AG10803 (cell line): ENCODE measurements around the gene MPPED2.

Source experiments
- DNase-seq: peaks from one replicate; pipeline ENCODE4 v3.0.0; 2010; ENCODE audit warnings: low read depth
- H3K4me3 ChIP-seq: 2 replicates; pipeline ENCODE4 v1.5.1; 2011; ENCODE audit warnings: mild to moderate bottlenecking, low read length, control low read depth
- TF ChIP-seq, protein P1 (sequence below): conservative IDR thresholded peaks from 2 replicates; pipeline ENCODE4 v1.5.1; 2011; ENCODE audit warnings: mild to moderate bottlenecking, low read length, control low read depth, inconsistent platforms

The MPPED2 gene

DNA sequence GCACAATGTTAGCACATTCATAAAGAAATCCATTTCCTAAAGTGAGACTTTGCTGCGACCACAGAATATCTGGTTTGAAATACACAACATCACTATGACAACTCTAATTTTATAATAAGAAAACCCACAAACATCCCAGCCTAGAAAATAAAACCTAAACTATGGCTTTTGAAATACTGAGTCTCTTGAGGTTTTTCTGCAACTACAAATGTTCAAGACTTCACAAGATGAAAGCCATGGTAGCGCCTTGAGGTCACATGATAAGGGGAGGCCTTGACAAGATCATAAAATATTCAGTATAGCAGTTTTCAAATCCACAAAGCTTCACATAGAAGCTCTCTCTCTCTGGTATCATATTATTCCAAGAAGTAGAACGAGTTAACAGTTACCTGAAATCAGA is 126.8 kb downstream of the MPPED2 start:
- H3K4me3 ChIP-seq = no peak overlapping the region
- no peak for DNase-seq
- TF ChIP-seq, protein P1, sequence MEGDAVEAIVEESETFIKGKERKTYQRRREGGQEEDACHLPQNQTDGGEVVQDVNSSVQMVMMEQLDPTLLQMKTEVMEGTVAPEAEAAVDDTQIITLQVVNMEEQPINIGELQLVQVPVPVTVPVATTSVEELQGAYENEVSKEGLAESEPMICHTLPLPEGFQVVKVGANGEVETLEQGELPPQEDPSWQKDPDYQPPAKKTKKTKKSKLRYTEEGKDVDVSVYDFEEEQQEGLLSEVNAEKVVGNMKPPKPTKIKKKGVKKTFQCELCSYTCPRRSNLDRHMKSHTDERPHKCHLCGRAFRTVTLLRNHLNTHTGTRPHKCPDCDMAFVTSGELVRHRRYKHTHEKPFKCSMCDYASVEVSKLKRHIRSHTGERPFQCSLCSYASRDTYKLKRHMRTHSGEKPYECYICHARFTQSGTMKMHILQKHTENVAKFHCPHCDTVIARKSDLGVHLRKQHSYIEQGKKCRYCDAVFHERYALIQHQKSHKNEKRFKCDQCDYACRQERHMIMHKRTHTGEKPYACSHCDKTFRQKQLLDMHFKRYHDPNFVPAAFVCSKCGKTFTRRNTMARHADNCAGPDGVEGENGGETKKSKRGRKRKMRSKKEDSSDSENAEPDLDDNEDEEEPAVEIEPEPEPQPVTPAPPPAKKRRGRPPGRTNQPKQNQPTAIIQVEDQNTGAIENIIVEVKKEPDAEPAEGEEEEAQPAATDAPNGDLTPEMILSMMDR = no peak

DNA sequence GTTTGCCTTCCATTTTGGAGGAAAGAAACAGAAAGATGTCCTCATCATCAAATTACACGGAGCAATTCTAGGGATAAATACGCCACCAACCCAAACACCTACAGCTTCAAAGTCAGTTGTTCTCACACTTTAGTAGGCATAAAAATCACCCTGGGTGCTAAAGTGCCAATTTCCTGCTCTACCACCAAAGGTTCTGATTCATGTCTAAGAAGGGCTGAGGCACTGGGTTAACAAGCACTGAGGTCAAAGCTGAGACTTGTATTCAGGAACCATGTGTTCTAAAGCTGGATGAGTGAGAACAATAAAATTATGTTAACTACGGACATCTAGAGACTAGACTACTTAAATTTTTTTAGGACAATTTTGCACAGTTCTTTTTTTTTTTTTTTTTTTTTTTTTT is 127.6 kb downstream of the MPPED2 start:
- H3K4me3 ChIP-seq = no peak overlapping the region
- TF ChIP-seq, protein P1 = no peak
- no peak for DNase-seq

DNA sequence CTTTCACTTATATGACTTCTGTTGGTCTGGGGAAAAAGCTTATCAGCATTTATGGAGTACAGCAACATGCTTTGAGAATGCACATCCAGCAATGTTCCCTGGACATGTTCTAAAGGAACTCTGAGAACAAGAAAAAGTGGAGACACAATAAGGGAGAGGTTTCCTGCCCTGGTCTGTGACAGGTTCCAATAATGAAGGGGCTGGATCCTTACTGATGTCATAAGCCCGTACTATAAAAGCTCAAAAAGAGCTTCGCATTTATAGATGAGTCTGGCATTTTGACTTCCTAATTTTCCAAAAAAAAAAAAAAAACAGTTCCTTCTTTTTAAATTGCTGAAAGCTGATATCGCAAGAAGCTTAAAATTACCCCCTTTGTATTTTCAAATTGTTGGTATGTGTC is 129.1 kb downstream of the MPPED2 start:
- TF ChIP-seq, protein P1 = no peak
- no peak overlapping the region for H3K4me3 ChIP-seq
- DNase-seq = no peak

DNA sequence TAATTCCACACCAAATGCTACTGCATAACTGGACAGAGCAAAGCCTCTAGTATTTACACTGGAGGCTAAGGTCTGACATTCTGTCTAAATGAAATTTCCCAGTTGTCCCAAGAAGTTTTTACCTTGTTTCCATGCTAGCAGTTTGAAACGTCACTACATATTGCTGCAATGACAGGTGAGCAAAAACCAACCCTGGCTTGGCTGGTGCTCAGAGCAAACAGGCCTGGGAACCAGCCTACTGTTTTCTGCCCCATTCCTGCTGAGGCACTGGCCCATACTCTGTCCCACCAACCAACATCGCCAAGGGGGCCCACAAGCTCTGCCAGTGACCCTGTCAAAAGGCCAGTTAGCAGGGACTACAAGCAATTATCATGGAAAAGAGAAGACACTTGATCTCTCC is 131.1 kb downstream of the MPPED2 start:
- no peak overlapping the region for H3K4me3 ChIP-seq
- TF ChIP-seq, protein P1 = no peak
- no peak for DNase-seq

DNA sequence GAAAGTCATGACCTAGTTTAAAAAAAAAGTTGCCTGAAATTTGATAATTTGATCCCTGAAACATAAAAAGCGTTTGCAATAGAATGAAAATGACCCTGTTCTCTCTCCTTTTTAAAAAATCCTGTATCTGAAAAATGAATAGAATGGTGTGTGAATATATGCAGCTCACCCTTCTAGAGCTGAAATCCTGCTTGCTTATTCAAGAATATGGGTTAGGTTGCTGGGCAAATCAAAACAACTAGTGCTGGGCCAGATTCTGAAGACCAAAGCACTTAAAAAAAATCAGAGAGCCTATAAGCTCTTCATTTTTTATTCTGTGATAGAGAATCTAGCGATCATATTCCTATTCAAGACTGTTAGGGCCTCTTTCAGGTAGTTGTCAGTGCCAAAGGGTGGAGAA is 131.6 kb downstream of the MPPED2 start:
- TF ChIP-seq, protein P1 = no peak
- no peak overlapping the region for H3K4me3 ChIP-seq

DNA sequence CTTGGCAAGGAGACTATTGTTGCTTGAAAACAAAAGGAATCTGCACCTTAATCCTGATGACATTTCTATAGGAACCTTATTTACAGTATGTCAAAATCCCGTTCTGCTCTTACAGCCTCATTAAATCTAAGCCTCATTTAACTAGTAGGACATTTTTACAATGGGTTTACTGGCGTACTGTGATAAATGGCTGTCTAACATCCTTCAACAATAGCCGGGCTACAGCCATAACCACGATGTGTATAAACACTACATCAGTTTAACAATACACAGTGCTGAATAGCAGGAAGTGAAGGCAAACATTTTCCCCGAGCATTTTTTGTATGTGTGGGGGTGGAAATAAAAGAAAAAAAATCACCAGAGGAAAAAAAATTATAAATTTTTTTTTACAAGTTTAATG is 132.0 kb downstream of the MPPED2 start:
- DNase-seq = no peak
- no peak overlapping the region for H3K4me3 ChIP-seq

More for the DNA sequence above, 131.6 kb downstream of the MPPED2 start:
- DNase-seq = no peak

DNA sequence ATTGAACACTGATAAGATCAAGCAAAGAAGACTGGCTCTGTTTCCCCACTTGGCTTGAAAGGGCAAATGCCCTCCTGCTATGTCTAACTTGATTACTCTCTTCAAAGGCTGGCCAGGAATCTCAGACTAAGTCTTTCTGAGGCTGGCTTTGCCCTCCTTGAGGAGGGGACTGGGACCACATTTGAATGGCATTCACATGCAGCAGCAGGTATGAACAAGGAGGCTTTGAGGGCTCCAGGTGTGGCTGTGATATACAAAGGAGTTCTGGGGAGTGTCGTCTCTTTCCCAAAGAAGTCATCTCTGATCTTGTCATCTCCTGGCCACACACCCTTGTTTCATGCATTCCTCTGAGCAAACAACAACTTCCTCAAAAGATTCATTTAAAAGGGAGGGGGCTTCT is 132.4 kb downstream of the MPPED2 start:
- H3K4me3 ChIP-seq = no peak overlapping the region
- no peak for DNase-seq
- TF ChIP-seq, protein P1 = no peak

More for the DNA sequence above, 132.0 kb downstream of the MPPED2 start:
- TF ChIP-seq, protein P1 = no peak
